Neural crest cell (in vitro differentiated cells): Measurements from ENCODE around the gene DYNC1LI1. TPM values are rescaled to one million over a fixed set of nuclear protein-coding genes. Genes with fewer than 3 reads are reported as not detected.

ENCODE experiments used
- DNase-seq: peaks from one replicate; pipeline ENCODE4 v3.0.0; 2021; ENCODE audit warnings: low read depth, mixed read lengths, low spot score
- H3K27ac Mint-ChIP-seq: one replicate; pipeline ENCODE4 v1.8.0; 2021; ENCODE audit warnings: mild to moderate bottlenecking, mixed read lengths; ENCODE audit not compliant: unreplicated experiment
- H3K27me3 Mint-ChIP-seq: 2 replicates; pipeline ENCODE4 v1.8.0; 2021; ENCODE audit warnings: low read depth, mild to moderate bottlenecking, mixed read lengths
- H3K36me3 Mint-ChIP-seq: 2 replicates; pipeline ENCODE4 v1.8.0; 2021; ENCODE audit warnings: low read depth, mild to moderate bottlenecking, mixed read lengths
- H3K4me1 Mint-ChIP-seq: 2 replicates; pipeline ENCODE4 v1.8.0; 2021; ENCODE audit warnings: mixed read lengths
- H3K4me3 Mint-ChIP-seq: one replicate; pipeline ENCODE4 v1.8.0; 2021; ENCODE audit warnings: mild to moderate bottlenecking, mixed read lengths
- H3K9me3 Mint-ChIP-seq: 2 replicates; pipeline ENCODE4 v1.8.0; 2021; ENCODE audit warnings: mixed read lengths
- total RNA-seq: library from RNA; stranded (reverse); gene quantifications from 2 replicates; pipeline ENCODE4 v1.2.1, GENCODE V29; 2021
- TF ChIP-seq, protein P1 (sequence below): fragments of 200-600 bp; sonication (generic); conservative IDR thresholded peaks from 2 replicates; pipeline ENCODE4 v1.5.0; 2021; ENCODE audit warnings: antibody characterized with exemption, mild to moderate bottlenecking

DYNC1LI1 gene
- total RNA-seq, 1 donor from 2014 or later, result 58.7 TPM

DNA sequence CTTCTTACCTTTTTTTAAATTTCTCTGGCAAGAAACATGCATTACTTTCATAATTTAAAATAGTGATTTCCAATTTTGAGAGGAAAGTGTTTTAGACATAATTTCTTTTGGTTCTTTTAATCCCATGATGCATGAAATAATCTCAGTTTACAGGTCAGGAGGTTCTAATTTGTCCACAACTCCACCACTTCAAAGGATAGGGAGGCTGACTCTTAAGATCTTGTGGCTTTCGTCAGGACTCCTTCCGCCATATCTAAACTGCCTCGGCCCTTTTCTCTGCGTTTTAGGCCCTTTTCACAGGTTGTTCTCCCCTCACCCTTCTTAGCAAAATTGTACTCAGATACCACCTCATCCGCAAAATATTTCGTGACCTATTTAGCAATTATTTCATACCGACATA, 8.0 kb downstream of the DYNC1LI1 start:
- no peak overlapping the region for H3K27ac Mint-ChIP-seq
- H3K27me3 Mint-ChIP-seq, result no peaks in the 10 kb centered on the region
- TF ChIP-seq, protein P1, sequence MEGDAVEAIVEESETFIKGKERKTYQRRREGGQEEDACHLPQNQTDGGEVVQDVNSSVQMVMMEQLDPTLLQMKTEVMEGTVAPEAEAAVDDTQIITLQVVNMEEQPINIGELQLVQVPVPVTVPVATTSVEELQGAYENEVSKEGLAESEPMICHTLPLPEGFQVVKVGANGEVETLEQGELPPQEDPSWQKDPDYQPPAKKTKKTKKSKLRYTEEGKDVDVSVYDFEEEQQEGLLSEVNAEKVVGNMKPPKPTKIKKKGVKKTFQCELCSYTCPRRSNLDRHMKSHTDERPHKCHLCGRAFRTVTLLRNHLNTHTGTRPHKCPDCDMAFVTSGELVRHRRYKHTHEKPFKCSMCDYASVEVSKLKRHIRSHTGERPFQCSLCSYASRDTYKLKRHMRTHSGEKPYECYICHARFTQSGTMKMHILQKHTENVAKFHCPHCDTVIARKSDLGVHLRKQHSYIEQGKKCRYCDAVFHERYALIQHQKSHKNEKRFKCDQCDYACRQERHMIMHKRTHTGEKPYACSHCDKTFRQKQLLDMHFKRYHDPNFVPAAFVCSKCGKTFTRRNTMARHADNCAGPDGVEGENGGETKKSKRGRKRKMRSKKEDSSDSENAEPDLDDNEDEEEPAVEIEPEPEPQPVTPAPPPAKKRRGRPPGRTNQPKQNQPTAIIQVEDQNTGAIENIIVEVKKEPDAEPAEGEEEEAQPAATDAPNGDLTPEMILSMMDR, result no peak
- peaks cover 4% of the 10 kb centered on the region for H3K4me1 Mint-ChIP-seq
- H3K4me3 Mint-ChIP-seq, result no peak overlapping the region
- H3K36me3 Mint-ChIP-seq, result peaks cover 3% of the 10 kb centered on the region
- DNase-seq, result no peak
- no peaks in the 10 kb centered on the region for H3K9me3 Mint-ChIP-seq

DNA sequence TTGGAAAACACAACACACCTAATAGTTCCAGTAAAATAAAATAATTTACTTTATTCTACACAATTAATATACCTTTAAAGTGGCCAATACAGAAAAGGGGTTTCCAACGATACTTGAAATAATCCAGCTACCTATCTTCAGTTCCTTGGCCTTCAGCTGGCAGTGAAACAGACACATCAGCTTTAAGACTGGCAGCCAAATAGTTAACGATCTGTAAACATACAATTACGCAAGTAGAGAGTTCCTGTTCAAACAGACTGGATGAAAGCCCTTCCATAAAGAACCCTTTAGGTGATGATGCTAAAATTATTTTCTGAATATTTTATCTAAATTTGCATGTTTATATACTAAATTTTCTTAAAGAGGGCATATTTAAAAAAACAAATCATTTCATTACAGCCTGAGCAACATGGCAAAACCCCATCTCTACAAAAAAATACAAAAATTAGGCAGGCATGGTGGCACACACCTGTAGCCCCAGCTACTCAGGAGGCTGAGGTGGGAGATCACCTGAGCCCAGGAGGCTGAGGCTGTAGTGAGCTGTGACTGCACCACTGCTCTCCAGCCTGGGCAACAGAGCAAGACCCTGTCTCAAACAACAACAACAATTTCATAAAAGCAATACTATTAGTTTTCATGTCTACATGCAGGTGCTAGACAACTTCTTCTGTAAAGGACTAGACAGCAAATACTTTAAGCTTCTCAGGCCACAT, 12.9 kb downstream of the DYNC1LI1 start:
- TF ChIP-seq, protein P1, result no peak
- Mint-ChIP-seq H3K27ac (no peak overlapping the region), H3K27me3 (no peaks in the 10 kb centered on the region), H3K9me3 (no peaks in the 10 kb centered on the region), H3K36me3 (no peaks in the 10 kb centered on the region), H3K4me1 (peaks cover 8% of the 10 kb centered on the region), H3K4me3 (no peak overlapping the region)
- no peak for DNase-seq

DNA sequence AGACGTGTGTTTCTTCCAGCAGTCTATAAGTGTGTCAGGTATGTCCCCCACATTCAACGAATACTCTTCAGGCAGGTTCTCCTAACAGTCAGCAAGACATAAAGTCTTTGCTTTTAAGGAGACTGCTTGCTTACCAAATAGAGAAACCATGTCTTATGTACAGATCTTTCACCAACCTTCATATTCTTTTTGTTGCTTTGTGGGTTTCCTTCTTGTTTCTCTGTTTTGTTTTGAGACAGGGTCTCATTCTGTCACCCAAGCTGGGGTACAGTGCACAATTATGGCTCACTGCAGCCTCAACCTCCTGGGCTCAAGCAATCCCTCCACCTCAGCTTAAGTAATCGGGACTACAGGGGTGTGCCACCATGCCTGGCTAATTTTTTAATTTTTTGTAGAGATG, 14.3 kb downstream of the DYNC1LI1 start:
- TF ChIP-seq, protein P1, result no peak
- Mint-ChIP-seq H3K9me3 (no peaks in the 10 kb centered on the region), H3K36me3 (no peaks in the 10 kb centered on the region), H3K27me3 (no peaks in the 10 kb centered on the region), H3K4me1 (peaks cover 18% of the 10 kb centered on the region), H3K27ac (peak overlapping the region; percentile 46), H3K4me3 (no peak overlapping the region)
- DNase-seq, result no peak

DNA sequence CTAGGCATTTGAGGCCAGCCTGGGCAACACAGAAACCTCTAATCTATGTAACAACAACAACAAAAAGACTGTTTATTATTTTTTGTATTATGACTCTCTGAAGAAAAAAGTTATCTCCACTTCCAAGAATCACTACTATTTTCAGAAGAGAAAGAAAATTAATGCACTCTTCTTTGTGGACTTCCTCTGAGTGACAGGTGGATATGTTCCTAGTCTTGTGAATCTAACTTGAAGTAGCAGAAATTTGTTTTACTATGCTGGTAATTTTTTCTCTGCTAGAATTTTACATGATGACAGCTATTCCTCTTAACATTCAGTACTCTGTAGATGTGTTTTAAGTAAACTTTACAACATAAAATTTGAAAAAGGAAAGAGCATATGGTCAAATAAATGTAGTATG, 16.7 kb downstream of the DYNC1LI1 start:
- H3K36me3 Mint-ChIP-seq, result no peaks in the 10 kb centered on the region
- peaks cover 22% of the 10 kb centered on the region for H3K4me1 Mint-ChIP-seq
- no peaks in the 10 kb centered on the region for H3K27me3 Mint-ChIP-seq
- no peak overlapping the region for H3K27ac Mint-ChIP-seq
- H3K4me3 Mint-ChIP-seq, result no peak overlapping the region
- no peaks in the 10 kb centered on the region for H3K9me3 Mint-ChIP-seq
- no peak for DNase-seq
- TF ChIP-seq, protein P1, result no peak

DNA sequence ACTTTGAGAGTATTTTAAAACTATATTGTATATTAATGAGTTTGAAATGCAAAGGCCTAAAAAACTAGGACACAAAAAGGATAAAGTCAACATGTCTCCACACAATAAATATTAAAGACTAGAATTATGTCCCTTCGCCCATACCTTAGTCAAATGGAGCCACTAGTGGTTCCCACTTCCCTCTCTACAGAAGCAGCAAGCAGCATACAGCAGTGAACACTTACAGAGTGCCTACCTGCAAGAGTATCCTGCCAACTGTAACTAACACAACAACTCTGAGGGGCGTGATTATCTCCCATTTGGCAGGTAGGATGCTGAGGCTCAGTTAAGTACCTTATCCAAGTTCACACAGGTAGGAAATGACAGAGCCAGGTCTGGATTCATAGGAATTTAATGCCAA, 17.2 kb downstream of the DYNC1LI1 start:
- H3K4me3 Mint-ChIP-seq, result no peak overlapping the region
- H3K27ac Mint-ChIP-seq, result no peak overlapping the region
- no peaks in the 10 kb centered on the region for H3K27me3 Mint-ChIP-seq
- H3K36me3 Mint-ChIP-seq, result no peaks in the 10 kb centered on the region
- H3K4me1 Mint-ChIP-seq, result peaks cover 22% of the 10 kb centered on the region
- DNase-seq, result no peak
- H3K9me3 Mint-ChIP-seq, result no peaks in the 10 kb centered on the region
- TF ChIP-seq, protein P1, result no peak
